ENCODE data around the gene PTPN3. TPM values are rescaled to one million over a fixed set of nuclear protein-coding genes. Genes with fewer than 3 reads are reported as not detected.

Gene PTPN3
- total and polyA plus RNA-seq, 10 of the 15 experiments (the other 5 are each of a cell fraction or from before 2014, with no cell fraction given): 0.18 to 1.3 (median 0.39) TPM

- TF ChIP-seq, protein P1, sequence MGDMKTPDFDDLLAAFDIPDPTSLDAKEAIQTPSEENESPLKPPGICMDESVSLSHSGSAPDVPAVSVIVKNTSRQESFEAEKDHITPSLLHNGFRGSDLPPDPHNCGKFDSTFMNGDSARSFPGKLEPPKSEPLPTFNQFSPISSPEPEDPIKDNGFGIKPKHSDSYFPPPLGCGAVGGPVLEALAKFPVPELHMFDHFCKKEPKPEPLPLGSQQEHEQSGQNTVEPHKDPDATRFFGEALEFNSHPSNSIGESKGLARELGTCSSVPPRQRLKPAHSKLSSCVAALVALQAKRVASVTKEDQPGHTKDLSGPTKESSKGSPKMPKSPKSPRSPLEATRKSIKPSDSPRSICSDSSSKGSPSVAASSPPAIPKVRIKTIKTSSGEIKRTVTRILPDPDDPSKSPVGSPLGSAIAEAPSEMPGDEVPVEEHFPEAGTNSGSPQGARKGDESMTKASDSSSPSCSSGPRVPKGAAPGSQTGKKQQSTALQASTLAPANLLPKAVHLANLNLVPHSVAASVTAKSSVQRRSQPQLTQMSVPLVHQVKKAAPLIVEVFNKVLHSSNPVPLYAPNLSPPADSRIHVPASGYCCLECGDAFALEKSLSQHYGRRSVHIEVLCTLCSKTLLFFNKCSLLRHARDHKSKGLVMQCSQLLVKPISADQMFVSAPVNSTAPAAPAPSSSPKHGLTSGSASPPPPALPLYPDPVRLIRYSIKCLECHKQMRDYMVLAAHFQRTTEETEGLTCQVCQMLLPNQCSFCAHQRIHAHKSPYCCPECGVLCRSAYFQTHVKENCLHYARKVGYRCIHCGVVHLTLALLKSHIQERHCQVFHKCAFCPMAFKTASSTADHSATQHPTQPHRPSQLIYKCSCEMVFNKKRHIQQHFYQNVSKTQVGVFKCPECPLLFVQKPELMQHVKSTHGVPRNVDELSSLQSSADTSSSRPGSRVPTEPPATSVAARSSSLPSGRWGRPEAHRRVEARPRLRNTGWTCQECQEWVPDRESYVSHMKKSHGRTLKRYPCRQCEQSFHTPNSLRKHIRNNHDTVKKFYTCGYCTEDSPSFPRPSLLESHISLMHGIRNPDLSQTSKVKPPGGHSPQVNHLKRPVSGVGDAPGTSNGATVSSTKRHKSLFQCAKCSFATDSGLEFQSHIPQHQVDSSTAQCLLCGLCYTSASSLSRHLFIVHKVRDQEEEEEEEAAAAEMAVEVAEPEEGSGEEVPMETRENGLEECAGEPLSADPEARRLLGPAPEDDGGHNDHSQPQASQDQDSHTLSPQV (IDR thresholded peaks at IDR 0.05): no peak
- no peak for TF ChIP-seq RBBP5 (conservative IDR thresholded peaks at IDR 0.05)
- no peak for TF ChIP-seq ETV6 (conservative IDR thresholded peaks at IDR 0.05 in 1 of 2, IDR thresholded peaks at IDR 0.05 in 1 of 2; ENCODE audit: borderline replicate concordance in 1 of 2, low read depth in 1 of 2)
- no peak for TF ChIP-seq KLF5 (IDR thresholded peaks at IDR 0.05; ENCODE audit: partially characterized antibody)
- TF ChIP-seq CBFB (IDR thresholded peaks at IDR 0.05; ENCODE audit: low read depth): no peak
- no peak for TF ChIP-seq HDGF (IDR thresholded peaks at IDR 0.05)
- no peak for TF ChIP-seq HCFC1 (IDR thresholded peaks at IDR 0.05; ENCODE audit: low read length)
- no peak for TF ChIP-seq TCF7 (IDR thresholded peaks at IDR 0.05; ENCODE audit: borderline replicate concordance)
- TF ChIP-seq, protein P2, sequence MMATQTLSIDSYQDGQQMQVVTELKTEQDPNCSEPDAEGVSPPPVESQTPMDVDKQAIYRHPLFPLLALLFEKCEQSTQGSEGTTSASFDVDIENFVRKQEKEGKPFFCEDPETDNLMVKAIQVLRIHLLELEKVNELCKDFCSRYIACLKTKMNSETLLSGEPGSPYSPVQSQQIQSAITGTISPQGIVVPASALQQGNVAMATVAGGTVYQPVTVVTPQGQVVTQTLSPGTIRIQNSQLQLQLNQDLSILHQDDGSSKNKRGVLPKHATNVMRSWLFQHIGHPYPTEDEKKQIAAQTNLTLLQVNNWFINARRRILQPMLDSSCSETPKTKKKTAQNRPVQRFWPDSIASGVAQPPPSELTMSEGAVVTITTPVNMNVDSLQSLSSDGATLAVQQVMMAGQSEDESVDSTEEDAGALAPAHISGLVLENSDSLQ (IDR thresholded peaks at IDR 0.05): no peak
Observed at GRCh38 chr9:109500421-109500974, 2.4 kb upstream of the PTPN3 start (continued).

Data from GM12878 (cell line).